GM21390 (cell line): ENCODE results near the gene CDCA4.

ENCODE experiments used
- ATAC-seq: cut with Tn5 transposase; IDR thresholded peaks from one replicate; pipeline ENCODE4 v1.9.1; 2021; ENCODE audit not compliant: unreplicated experiment

CDCA4 gene

DNA sequence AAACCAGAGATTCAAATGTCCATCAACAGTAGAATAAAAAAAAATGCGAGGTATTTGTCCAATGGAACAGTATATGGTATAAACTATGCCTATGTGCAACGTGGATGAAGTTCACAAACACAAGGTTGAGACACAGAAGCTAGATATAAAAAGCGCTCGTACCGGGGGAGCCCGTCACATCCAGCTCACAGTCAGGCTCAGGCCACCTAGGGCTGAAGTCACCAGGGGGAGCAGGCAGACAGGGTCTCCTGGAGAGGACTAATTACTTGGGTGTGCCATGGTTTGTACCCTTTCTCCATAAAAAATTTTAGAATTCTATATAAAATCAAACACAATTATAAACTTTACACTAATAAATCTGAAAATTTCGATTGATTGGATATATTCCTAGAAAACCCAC lies 56.3 kb downstream of the CDCA4 start:
- ATAC-seq: no peak
